ENCODE results near the gene BNIP3.

BNIP3 gene, protein sequence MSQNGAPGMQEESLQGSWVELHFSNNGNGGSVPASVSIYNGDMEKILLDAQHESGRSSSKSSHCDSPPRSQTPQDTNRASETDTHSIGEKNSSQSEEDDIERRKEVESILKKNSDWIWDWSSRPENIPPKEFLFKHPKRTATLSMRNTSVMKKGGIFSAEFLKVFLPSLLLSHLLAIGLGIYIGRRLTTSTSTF

DNA sequence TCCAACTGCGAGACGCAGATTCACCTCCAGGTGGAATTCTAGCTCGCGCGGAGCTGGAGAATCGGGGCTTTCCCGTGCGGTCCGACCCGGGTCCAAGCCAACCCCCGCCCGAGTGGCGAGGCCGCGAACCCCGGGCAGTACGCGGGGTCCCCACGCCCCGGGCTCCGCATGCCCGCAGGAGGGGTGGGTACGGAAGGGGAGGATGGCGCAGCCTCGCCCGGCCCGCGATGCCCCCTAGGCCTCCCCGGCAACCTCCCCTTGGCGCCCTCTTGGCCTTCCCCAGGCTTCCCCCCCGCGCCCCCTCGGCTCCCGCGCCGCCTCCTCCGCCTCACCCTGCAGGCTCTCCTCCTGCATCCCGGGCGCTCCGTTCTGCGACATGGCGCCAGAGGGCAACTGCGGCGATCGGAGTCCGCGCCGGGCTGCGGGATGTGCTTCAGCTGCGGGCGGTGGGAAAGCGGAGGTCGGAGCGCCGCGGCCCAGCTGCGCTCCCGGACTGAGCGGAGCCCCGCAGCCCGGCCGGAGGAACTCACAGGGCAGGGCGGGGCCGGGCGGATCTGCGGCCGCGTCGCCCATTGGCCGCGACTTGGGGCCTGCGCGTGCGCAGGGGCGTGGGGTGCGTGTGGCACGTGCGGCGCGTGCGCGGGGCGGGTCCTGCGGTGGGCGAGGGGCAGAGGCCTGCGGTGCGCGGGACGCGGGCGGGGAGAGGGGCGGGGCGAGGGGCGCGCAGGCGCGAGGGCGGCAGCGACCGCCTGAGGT is at the start of gene BNIP3:
Gene BNIP3 (minus strand): TSS at position 495 of the 756 bp plus-strand sequence. CDS start 117 bp downstream, at position 378.
- Mint-ChIP-seq H3K4me1 (peaks cover 37% of the 10 kb centered on the region), H3K9me3 (no peaks in the 10 kb centered on the region), H3K27me3 (no peaks in the 10 kb centered on the region), H3K36me3 (ENCODE audit: insufficient read depth) (peaks cover 7% of the 10 kb centered on the region), H3K4me3 (peak within 1 kb of the TSS; percentile 82), H3K27ac (ENCODE audit: low read depth) (no peak within 1 kb of the TSS)
- ATAC-seq (replicated peaks; ENCODE audit: extremely low read depth, poor library complexity, severe bottlenecking) (peak; percentile 91), DNase-seq (ENCODE audit: low spot score in 2 of 2) (peak; percentile 83 to 84)

DNA sequence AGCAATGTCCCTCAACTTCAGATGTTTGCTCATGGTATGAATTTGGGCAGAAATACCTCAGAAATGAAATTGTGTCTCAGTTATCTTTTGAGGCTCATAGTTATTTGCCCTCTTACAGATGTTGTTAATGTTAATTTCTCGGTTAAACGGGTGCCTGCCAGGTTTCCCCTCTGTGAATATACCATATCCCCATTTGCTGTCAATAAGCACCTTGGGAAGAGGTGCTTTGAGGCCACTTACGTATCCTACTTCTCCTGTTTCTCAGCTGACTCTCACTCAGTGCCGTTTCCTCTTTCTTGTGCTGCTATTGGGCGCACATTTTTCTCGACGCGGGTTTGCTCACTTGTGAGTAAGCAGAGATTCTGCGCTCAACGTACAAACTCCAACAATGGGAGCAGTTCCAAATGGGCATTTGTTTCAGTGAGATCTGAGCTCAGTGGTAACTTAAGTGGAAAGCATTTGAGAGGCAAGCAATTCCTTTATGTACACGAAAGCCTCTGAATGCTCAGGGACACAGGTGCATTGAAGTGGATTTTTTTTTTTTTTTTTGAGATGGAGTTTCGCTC is 49.3 kb upstream of the BNIP3 start:
- no peak overlapping the region for H3K27ac Mint-ChIP-seq (ENCODE audit: low read depth)
- no peaks in the 10 kb centered on the region for H3K9me3 Mint-ChIP-seq
- H3K4me3 Mint-ChIP-seq: no peak overlapping the region
- no peak for ATAC-seq (replicated peaks; ENCODE audit: extremely low read depth, poor library complexity, severe bottlenecking)
- DNase-seq (ENCODE audit: low spot score in 2 of 2): no peak
- H3K27me3 Mint-ChIP-seq: peaks cover 95% of the 10 kb centered on the region
- no peaks in the 10 kb centered on the region for H3K36me3 Mint-ChIP-seq (ENCODE audit: insufficient read depth)
- no peaks in the 10 kb centered on the region for H3K4me1 Mint-ChIP-seq

DNA sequence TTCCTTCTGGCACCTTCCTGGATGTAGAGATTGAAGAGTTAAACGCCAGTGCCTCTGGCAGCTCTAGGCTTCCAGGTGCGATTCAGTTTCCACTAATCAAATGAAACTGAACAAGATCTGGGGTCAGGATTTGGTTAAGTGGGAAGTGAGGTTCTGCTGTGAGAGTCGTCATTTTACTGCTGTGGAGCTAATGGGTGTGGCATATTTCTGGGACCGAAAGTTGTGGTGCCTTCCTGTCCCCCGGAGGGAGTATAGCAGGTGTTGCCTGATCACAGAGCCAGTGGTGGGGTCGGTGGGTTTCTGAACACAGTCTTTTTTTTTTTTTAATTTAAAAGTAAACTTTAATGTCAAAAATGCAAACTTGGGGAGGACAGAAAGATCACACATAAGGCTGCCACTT is 47.0 kb upstream of the BNIP3 start:
- Mint-ChIP-seq H3K27me3 (peaks cover 92% of the 10 kb centered on the region), H3K4me3 (no peak overlapping the region), H3K4me1 (no peaks in the 10 kb centered on the region), H3K36me3 (ENCODE audit: insufficient read depth) (no peaks in the 10 kb centered on the region), H3K27ac (ENCODE audit: low read depth) (no peak overlapping the region), H3K9me3 (no peaks in the 10 kb centered on the region)
- ATAC-seq (replicated peaks; ENCODE audit: extremely low read depth, poor library complexity, severe bottlenecking) (no peak), DNase-seq (ENCODE audit: low spot score in 2 of 2) (no peak)

DNA sequence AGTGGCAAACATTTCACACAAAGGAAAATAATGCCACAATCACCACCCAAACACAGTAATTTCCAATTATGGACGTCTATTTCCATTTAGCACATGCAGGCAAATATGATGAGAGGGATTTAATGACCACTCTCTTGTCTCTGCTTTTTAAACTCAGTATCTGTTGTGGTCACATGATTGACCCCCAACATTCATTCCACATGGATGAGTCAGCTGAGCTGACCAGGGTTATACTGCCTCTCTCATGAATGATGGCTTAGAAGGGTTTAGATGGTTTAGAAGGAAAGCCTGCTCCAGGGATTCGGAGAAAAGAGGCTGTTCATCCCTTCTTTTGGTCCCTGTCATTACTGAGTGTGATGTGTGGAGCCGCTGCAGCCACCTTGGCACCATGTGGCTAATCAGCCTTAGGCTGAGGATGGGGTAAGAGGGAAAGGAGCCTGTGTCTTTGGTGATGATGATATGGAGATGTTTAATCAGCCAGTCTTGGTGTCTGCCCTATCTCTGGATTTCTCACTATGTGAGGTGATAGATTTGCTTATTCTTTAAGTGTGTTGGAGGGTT is 45.8 kb upstream of the BNIP3 start:
- H3K4me3 Mint-ChIP-seq: no peak overlapping the region
- ATAC-seq (replicated peaks; ENCODE audit: extremely low read depth, poor library complexity, severe bottlenecking): no peak
- H3K27me3 Mint-ChIP-seq: peaks cover 89% of the 10 kb centered on the region
- H3K27ac Mint-ChIP-seq (ENCODE audit: low read depth): no peak overlapping the region
- no peaks in the 10 kb centered on the region for H3K9me3 Mint-ChIP-seq
- DNase-seq (ENCODE audit: low spot score in 2 of 2): no peak
- H3K36me3 Mint-ChIP-seq (ENCODE audit: insufficient read depth): peaks cover 1% of the 10 kb centered on the region
- H3K4me1 Mint-ChIP-seq: peaks cover 6% of the 10 kb centered on the region

DNA sequence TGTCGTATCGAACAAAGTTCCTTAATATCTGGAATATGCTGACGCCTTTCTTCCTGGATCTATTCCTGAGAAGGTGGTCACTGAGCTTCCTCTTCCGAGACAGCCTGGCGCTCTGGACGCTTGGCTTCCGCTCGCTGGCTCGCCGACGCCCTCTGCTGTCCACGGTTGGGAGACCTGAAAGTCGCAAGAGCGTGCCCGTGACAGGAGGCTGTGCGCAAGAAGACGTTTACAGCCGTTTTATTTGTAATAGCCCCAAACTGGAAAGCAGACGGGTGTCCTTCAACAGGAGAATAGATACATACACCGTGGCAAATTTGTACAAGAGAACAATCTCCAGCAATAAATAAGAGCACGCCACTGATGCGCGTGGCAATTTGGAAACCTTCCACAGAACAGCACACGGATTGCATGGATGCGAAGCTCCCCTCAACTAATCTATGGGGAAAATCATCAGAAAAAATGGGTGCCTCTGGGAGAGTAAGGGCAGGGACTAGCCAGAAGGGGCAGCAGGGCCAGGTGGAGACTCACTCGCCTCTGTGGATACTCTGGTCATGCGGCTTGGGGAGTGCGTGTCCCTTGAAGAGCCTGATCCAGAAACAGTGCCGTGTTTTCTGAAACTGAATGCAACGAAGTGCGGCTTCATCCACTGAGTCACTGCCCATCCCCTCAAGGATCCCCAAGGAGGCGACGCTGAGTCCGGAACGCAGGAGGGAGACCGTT is 41.5 kb upstream of the BNIP3 start:
- H3K27ac Mint-ChIP-seq (ENCODE audit: low read depth): no peak overlapping the region
- DNase-seq (ENCODE audit: low spot score in 2 of 2) (peak; percentile 49 to 66), ATAC-seq (replicated peaks; ENCODE audit: extremely low read depth, poor library complexity, severe bottlenecking) (peak; percentile 43)
- peaks cover 1% of the 10 kb centered on the region for H3K36me3 Mint-ChIP-seq (ENCODE audit: insufficient read depth)
- H3K4me3 Mint-ChIP-seq: peak overlapping the region; percentile 10
- no peaks in the 10 kb centered on the region for H3K9me3 Mint-ChIP-seq
- peaks cover 6% of the 10 kb centered on the region for H3K4me1 Mint-ChIP-seq
- H3K27me3 Mint-ChIP-seq: peaks cover 52% of the 10 kb centered on the region

DNA sequence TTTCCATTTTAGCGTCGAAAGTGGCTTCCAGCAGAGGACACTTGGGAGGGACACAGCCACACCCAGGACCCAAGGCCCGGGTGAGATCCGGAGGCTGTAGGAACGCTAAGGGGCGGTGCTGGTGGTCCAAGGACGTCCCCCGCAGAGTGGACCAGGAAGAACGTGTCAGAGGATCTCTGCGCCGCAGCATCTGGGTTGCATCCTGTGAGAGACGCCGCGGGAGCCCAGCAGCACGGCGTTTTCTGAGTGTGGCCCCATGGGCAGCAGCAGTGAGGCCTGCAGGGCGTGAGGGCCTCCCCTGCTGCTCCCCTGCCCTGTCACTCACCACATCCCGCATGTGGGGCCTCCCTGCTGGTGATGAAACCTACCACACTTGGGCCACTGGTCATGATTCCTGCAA is 40.5 kb upstream of the BNIP3 start:
- DNase-seq (ENCODE audit: low spot score in 2 of 2): no peak
- Mint-ChIP-seq H3K4me1 (peaks cover 6% of the 10 kb centered on the region), H3K27ac (ENCODE audit: low read depth) (no peak overlapping the region), H3K27me3 (peaks cover 42% of the 10 kb centered on the region), H3K4me3 (no peak overlapping the region), H3K9me3 (no peaks in the 10 kb centered on the region), H3K36me3 (ENCODE audit: insufficient read depth) (peaks cover 1% of the 10 kb centered on the region)
- no peak for ATAC-seq (replicated peaks; ENCODE audit: extremely low read depth, poor library complexity, severe bottlenecking)

DNA sequence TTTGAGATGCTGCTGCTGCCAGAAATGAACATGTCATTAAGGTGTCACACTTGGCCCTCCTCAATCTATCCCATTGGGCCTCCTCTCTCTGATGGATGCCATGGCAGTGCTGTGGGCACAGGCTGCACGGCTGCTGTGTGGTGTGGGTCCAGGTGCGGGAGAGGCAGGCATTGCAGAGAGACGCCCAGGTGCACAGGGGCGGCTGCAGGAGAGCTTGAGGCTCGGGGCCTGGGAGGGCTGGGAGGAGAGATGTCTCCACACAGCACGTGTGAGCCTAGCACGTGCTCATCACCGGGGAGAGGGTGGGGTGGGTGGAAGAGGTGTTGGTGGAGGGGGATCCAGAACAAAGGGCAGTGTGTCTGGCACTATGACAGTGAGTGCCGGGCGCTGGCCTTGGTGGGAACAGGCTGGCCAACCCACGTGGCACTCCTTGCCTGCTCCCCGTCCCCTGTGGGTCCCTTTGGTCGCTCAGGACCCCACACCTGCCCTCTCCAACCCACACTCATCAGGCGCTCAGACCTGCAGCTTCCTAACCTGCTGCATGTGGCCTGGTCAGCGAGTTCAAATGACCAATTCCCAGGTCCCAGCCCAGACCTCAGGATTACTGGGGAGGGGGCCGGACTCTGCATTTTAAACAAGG is 39.9 kb upstream of the BNIP3 start:
- no peak overlapping the region for H3K27ac Mint-ChIP-seq (ENCODE audit: low read depth)
- peaks cover 6% of the 10 kb centered on the region for H3K4me1 Mint-ChIP-seq
- H3K9me3 Mint-ChIP-seq: no peaks in the 10 kb centered on the region
- no peak overlapping the region for H3K4me3 Mint-ChIP-seq
- no peak for ATAC-seq (replicated peaks; ENCODE audit: extremely low read depth, poor library complexity, severe bottlenecking)
- DNase-seq (ENCODE audit: low spot score in 2 of 2): no peak
- peaks cover 1% of the 10 kb centered on the region for H3K36me3 Mint-ChIP-seq (ENCODE audit: insufficient read depth)
- peaks cover 36% of the 10 kb centered on the region for H3K27me3 Mint-ChIP-seq

DNA sequence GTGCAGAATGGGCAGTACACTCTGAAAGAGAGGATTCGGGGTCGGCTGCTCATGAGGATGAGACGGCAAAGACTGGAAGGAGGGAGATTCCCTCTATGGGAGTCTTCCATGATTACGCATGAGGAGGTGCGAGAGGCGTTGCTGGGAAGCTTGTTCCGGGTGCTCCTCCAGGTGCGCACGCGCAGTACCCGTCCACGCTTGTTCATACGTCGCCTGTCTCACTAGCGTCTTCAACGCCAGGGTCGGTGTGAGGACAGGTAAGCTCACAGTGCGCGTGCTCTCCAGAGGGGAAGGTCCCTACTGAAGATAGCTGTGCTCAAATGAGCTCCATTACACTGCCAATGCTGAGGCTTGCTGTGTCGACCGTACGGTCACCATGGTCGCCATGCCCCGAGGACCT is 39.3 kb upstream of the BNIP3 start:
- H3K9me3 Mint-ChIP-seq: no peaks in the 10 kb centered on the region

DNA sequence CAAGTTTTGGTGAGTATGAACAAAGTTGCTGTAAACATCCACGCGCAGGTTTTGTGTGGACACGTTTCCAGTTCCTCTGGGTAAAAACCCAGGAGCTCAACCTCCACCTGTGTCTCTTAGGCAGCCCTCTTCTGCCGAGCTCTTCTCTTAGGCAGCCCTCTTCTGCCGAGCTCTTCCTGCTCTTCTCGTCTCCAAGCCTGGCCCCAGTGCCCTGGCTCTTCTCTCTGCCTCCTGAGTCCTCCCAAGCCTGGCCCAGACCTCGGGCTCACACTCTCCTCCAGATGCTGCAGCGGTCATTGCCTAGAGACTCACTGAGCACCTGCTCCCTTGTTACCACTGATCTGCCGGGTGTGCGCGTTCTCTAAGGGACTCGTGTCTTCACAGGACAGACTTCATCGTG is 38.7 kb upstream of the BNIP3 start:
- DNase-seq (ENCODE audit: low spot score in 2 of 2) (no peak), ATAC-seq (replicated peaks; ENCODE audit: extremely low read depth, poor library complexity, severe bottlenecking) (no peak)
- peak overlapping the region; percentile 8 for H3K27ac Mint-ChIP-seq (ENCODE audit: low read depth)
- no peak overlapping the region for H3K4me3 Mint-ChIP-seq
- peaks cover 24% of the 10 kb centered on the region for H3K27me3 Mint-ChIP-seq
- no peaks in the 10 kb centered on the region for H3K9me3 Mint-ChIP-seq
- H3K4me1 Mint-ChIP-seq: peaks cover 6% of the 10 kb centered on the region
- H3K36me3 Mint-ChIP-seq (ENCODE audit: insufficient read depth): peaks cover 1% of the 10 kb centered on the region

More for the DNA sequence above, 39.3 kb upstream of the BNIP3 start:
- Mint-ChIP-seq H3K36me3 (ENCODE audit: insufficient read depth) (peaks cover 1% of the 10 kb centered on the region), H3K4me3 (no peak overlapping the region), H3K4me1 (peaks cover 6% of the 10 kb centered on the region), H3K27ac (ENCODE audit: low read depth) (no peak overlapping the region), H3K27me3 (peaks cover 30% of the 10 kb centered on the region)
- DNase-seq (ENCODE audit: low spot score in 2 of 2) (no peak), ATAC-seq (replicated peaks; ENCODE audit: extremely low read depth, poor library complexity, severe bottlenecking) (no peak)

DNA sequence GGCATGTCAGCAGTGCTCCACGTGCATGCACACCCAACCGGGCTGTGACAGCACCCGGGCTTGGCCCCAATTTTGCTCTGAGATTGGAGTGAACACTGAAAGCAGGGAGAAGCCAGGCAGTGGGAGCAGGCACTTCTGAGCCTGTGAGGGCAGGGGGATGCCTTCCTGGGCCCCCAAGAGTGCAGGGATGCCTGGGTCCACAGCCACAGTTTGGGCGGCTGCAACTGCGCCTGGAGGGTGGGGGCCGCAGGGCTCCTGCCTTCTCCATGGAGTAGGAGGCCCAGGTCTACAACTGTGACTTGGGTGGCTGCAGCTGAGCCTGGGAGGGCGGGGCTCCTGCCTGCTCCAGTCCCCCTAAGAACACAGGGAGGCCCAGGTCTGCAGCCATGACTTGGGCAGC is 37.6 kb upstream of the BNIP3 start:
- Mint-ChIP-seq H3K9me3 (no peaks in the 10 kb centered on the region), H3K4me3 (no peak overlapping the region), H3K27me3 (peaks cover 15% of the 10 kb centered on the region), H3K36me3 (ENCODE audit: insufficient read depth) (peaks cover 1% of the 10 kb centered on the region), H3K27ac (ENCODE audit: low read depth) (no peak overlapping the region), H3K4me1 (peaks cover 6% of the 10 kb centered on the region)
- ATAC-seq (replicated peaks; ENCODE audit: extremely low read depth, poor library complexity, severe bottlenecking) (no peak), DNase-seq (ENCODE audit: low spot score in 2 of 2) (no peak)

DNA sequence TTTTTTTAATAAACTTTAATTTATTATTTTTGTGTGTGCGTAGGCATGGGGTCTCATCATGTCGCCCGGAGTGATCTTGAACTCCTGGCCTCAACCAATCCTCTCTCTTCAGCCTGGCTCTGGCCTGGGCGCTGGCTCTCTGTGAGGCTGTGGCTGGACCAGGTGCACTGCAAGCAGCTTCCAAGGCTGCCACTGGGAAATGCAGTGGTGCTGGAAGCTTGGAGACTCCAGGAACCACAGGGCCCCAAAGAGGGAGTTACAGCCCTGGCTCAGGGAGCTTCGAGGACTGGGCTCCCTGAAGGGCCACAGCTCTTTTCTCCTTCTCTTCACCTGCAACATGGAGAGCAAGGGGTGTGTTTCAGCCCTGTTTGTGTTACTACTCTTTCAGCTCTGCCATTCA is 36.7 kb upstream of the BNIP3 start:
- Mint-ChIP-seq H3K36me3 (ENCODE audit: insufficient read depth) (peaks cover 1% of the 10 kb centered on the region), H3K4me3 (no peak overlapping the region), H3K27ac (ENCODE audit: low read depth) (no peak overlapping the region), H3K9me3 (no peaks in the 10 kb centered on the region), H3K27me3 (peaks cover 8% of the 10 kb centered on the region), H3K4me1 (peaks cover 6% of the 10 kb centered on the region)
- DNase-seq (ENCODE audit: low spot score in 2 of 2): no peak
- ATAC-seq (replicated peaks; ENCODE audit: extremely low read depth, poor library complexity, severe bottlenecking): no peak

DNA sequence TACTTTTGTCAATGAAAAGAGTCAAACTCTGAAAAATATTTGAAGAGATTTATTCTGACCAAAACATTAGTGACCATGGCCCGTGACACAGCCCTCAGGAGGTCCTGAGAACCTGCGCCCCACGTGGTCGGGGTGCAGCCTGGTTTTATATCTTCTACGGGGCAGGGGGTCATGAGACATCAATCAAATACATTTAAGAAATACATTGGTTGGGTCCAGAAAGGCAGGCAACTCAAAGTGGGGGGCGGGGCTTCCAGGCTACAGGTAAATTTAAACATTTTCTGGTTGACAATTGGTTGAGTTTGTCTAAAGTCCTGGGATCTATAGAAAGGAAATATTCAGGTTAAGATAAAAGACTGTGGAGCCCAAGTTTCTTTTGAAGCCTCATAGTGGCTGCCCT is 34.8 kb upstream of the BNIP3 start:
- Mint-ChIP-seq H3K27ac (ENCODE audit: low read depth) (no peak overlapping the region), H3K27me3 (no peaks in the 10 kb centered on the region), H3K4me3 (no peak overlapping the region), H3K4me1 (no peaks in the 10 kb centered on the region), H3K9me3 (no peaks in the 10 kb centered on the region), H3K36me3 (ENCODE audit: insufficient read depth) (no peaks in the 10 kb centered on the region)
- DNase-seq (ENCODE audit: low spot score in 2 of 2) (no peak), ATAC-seq (replicated peaks; ENCODE audit: extremely low read depth, poor library complexity, severe bottlenecking) (no peak)
